ENCODE measurements around the gene DMBT1. TPM values are rescaled to one million over a fixed set of nuclear protein-coding genes. Genes with fewer than 3 reads are reported as not detected.
"Not testable (repeated sequence)": the region's sequence is repeated elsewhere in the genome, so short reads cannot be mapped to it uniquely, and the experiment has no call there.

Gene DMBT1
- total RNA-seq, 1 donor from 2014 or later, result not detected

DNA sequence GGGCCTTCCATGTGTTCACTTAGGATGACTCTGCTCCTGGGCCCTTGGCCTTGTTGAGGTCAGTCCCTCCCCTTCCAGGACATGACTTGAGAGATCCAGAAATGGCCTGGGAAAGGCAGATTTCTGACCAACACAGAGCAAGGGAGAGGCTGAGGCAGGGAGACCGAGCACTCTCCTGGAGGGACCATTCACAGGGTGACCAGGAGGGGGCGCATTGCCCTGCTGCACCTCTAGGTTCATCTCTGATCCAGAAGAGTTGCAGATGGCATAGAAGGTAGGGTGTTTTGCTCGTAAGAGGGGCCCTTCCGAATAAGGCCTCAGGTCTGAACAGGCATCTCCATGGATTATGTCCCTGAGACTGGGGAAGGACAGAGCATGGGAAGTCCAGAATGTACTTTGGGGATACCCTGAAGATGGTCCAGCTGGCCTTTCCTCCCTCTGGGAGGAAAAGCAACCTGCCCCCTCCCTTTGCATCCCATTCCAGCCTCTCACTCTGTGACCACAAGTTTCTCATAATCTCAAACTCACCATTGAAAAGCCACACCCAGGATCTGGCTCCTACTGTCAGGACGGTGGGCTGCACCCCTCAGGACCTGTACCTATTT, 6.6 kb downstream of the DMBT1 start:
- ATAC-seq (ENCODE audit: poor library complexity), result peak; percentile 50
- no peak for DNase-seq
- intact Hi-C loops (cut with DNase I), result loop anchor here (5.0 kb wide), 2 partner anchors 135 to 270 kb away; no protein-coding TSS in a partner anchor

DNA sequence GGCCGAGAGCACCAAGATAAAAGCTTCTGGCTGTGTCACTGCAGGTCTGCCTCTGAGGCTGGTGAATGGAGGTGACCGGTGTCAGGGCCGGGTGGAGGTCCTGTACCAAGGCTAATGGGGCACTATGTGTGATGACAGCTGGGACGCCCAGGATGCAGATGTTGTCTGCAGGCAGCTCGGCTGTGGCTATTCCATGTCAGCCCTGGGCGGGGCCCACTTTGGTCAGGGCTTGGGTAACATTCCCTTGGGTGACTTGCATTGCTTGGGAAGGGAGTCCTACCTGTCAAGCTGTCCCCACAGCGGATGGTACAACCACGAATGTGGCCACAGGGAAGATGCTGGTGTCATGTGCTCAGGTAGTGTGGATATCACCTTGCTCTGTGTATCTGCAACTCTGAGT, 8.0 kb downstream of the DMBT1 start:
- intact Hi-C loops (cut with DNase I), result loop anchor here (5.0 kb wide), 2 partner anchors 134 to 271 kb away; no protein-coding TSS in a partner anchor
- ATAC-seq (ENCODE audit: poor library complexity), result no peak

DNA sequence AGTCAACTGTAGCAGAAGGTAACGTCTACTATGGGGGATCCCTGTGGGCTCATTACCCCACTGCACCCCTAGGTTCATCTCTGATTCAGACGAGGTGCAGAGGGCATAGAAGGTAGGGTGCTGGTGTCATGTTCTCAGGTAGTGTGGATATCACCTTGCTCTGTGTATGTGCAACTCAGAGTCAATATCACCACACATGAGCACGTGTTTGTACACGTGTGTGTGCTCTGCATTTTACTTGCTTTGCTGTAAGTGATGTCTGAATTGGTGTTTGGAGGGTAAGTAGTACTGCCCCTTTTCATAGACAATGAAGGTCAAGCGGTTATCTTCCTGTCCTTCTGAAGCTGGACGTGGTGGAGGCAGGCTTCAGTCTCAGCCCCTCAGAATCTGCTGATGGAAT, 10.4 kb downstream of the DMBT1 start:
- ATAC-seq (ENCODE audit: poor library complexity), result no peak
- intact Hi-C loops (cut with DNase I), result no loop called here
- DNase-seq, result no peak

More for the DNA sequence above, 8.0 kb downstream of the DMBT1 start:
- no peak for DNase-seq

DNA sequence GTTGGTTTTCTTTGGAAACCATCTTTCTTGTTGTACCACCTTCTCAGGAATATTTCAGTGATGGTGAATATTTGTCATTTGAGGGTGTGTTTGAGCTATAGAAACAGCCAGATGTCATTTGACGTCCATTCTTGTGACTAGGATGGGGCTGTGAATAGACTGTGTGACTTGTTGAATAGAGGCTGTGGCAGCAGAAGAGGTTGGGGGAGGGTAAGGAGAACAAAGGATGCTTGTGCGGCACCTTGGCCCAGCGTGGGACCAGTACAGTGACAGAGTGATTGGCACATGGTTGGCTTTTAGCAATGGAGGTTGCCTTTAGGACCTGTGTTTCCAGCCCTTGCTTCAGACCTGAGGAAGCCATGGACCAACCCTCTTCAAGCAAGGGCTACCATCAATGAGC, 11.3 kb downstream of the DMBT1 start:
- intact Hi-C loops (cut with DNase I), result no loop called here
- DNase-seq (no peak), ATAC-seq (ENCODE audit: poor library complexity) (no peak)

DNA sequence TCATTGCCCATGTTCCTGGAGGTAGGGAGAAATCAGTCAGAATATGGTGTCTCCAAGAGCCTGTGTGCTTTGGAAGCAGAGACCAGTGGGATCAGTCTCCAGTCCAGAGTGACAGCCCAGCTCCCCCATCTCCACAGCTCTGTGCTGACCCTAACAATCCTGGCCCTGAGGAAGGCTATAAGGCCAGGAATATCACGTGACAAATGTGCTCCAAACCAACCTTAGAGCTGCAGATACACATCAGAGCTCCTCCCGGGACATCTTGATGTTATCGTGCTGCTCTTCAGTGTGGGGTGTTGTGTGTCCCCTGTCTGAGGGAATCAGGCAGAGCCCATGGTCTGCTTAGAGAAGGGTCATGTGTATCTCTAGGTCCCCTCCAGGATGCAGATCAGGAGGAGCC, 15.2 kb downstream of the DMBT1 start:
- no peak for DNase-seq
- ATAC-seq (ENCODE audit: poor library complexity), result no peak
- intact Hi-C loops (cut with DNase I), result no loop called here

DNA sequence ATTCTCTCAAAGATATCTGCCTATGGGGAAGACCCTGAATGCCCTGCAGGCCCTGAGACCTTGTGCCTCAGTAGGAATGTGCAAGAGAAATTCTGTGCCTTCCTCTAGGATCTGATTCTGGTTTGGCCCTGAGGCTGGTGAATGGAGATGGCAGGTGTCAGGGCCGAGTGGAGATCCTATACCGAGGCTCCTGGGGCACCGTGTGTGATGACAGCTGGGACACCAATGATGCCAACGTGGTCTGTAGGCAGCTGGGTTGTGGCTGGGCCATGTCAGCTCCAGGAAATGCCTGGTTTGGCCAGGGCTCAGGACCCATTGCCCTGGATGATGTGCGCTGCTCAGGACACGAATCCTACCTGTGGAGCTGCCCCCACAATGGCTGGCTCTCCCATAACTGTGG, 15.7 kb downstream of the DMBT1 start:
- ATAC-seq (ENCODE audit: poor library complexity) (no peak), DNase-seq (no peak)
- intact Hi-C loops (cut with DNase I), result no loop called here

DNA sequence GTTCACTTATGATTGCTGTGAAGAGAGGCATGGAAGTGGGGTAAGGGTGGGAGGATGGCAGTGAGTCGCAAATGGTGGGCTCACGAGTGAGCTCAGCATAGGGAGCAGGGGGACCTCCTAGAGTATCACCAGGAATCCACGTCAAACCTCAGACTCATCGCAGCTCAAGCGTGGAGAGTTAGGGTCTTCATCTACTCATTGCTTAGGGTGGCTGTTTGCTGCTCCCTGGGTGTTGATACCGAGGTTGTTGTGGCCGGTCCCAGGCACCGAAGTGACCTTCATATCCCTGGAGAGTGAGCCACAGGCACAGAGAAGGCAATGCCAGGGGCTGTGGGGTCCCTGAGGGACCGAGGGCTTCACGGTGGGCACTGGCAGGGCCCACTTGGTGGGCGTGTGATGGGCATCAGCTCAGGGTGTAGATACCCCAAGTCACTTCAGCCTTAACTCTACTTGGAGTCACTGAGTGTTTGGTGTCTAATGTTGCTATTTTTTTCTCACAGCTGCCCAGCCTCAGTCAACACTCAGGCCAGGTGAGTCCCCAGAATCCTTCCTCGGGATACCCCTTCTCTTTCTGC, 16.8 kb downstream of the DMBT1 start:
- intact Hi-C loops (cut with DNase I), result no loop called here
- ATAC-seq (ENCODE audit: poor library complexity) (no peak), DNase-seq (no peak)

DNA sequence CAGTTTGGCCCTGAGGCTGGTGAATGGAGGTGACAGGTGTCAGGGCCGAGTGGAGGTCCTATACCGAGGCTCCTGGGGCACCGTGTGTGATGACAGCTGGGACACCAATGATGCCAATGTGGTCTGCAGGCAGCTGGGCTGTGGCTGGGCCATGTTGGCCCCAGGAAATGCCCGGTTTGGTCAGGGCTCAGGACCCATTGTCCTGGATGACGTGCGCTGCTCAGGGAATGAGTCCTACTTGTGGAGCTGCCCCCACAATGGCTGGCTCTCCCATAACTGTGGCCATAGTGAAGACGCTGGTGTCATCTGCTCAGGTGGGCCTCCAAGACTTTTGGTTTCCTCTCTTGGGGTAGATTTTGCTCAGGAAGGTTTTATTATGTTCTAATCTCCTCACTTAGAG, 25.5 kb downstream of the DMBT1 start:
- DNase-seq; intact Hi-C loops (cut with DNase I); ATAC-seq (ENCODE audit: poor library complexity): not testable (repeated sequence)

DNA sequence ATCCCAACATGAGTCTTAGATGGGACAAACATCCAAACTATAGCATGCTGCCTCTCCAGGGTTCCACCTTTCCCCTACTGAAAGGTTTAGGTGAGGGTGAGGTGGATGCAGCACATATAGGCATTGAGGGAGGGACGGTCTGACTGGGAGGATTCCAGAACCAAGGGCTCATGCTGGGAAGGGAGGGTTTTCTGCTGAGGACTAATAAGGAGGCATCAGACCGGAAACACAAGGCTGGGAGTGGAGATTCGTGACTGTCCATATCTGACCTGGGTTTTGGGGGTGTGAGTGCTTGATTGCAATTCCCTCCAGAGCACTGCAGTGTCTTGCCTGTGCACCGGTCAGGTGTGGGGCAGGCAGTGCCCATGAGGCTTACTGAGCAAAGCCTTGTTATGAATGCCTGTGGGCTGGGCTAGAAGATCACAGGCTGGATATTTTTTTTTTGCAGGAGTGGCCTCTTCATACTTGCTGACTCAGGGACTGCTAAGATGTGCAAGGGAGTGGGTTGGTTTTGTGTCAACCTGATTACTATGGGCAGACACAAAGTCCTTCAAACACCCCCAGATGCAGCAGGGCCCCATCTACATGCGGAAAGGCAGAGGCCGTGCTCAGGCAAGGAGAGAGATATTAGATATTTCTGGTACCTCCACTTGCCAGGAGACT, 26.7 kb downstream of the DMBT1 start:
- ATAC-seq (ENCODE audit: poor library complexity) (no peak), DNase-seq (no peak)
- intact Hi-C loops (cut with DNase I), result no loop called here

DNA sequence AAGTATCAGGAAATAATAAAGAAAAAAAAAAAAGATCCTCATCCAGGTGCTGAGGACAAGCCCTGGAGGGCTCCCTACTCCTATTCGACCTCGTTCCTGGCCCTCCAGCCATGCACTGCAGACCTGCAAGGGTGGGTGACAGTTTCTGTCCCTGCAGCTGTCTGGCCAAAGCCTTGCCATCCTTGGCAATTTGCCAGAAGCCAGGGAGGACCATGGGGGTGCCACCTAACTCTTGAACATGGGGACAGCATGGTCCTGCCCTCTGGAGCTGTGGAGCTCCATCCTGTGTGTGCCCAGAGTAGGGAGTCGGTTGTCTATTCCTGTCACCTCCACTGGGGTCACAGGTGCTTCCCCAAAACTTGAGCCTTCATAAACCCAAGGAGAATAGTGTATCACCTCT, 27.8 kb downstream of the DMBT1 start:
- intact Hi-C loops (cut with DNase I), result no loop called here
- DNase-seq (no peak), ATAC-seq (ENCODE audit: poor library complexity) (no peak)

DNA sequence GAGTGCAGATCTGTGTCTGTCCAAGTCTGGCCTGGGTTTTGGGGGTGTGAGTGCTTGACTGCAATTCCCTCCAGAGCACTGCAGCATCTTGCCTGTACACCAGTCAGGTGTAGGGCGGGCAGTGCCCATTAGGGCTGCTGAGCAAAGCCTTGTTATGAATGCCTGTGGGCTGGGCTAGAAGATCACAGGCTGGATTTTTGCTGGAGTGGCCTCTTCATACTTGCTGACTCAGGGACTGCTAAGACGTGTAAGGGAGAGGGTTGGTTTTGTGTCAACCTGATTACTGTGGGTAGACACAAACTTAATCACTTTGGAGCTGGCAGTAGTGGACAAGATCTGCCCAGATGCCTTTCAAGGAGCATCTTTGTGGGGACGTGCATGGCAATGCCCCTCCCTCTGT, 29.6 kb downstream of the DMBT1 start:
- intact Hi-C loops (cut with DNase I), result no loop called here
- DNase-seq, result no peak
- no peak for ATAC-seq (ENCODE audit: poor library complexity)

DNA sequence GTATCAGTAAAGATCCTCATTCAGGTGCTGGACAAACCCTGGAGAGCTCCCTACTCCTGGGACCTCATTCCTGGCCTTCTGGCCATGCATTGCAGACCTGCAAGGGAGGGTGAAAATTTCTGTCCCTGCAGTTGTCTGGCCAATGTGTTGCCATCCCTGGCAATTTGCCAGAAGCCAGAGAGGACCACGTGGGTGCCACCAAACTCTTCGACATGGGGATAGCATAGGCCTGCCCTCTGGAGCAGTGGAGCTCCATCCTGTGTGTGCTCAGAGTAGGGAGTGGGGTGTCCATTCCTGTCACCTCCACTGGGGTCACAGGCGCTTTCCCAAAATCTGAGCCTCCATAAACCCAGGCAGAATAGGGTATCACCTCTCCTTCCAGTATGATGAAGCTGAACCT, 31.2 kb downstream of the DMBT1 start:
- no peak for DNase-seq
- intact Hi-C loops (cut with DNase I), result no loop called here
- no peak for ATAC-seq (ENCODE audit: poor library complexity)

DNA sequence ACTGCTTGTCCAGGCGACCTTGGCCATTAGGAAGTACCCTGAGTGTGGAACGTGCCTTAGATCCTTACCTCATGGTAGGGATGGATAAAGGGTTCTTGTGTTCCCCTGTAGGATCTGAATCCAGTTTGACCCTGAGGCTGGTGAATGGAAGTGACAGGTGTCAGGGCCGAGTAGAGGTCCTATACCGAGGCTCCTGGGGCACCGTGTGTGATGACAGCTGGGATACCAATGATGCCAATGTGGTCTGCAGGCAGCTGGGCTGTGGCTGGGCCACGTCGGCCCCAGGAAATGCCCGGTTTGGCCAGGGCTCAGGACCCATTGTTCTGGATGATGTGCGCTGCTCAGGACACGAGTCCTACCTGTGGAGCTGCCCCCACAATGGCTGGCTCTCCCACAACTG, 31.6 kb downstream of the DMBT1 start:
- DNase-seq (no peak), ATAC-seq (ENCODE audit: poor library complexity) (no peak)
- intact Hi-C loops (cut with DNase I), result no loop called here

DNA sequence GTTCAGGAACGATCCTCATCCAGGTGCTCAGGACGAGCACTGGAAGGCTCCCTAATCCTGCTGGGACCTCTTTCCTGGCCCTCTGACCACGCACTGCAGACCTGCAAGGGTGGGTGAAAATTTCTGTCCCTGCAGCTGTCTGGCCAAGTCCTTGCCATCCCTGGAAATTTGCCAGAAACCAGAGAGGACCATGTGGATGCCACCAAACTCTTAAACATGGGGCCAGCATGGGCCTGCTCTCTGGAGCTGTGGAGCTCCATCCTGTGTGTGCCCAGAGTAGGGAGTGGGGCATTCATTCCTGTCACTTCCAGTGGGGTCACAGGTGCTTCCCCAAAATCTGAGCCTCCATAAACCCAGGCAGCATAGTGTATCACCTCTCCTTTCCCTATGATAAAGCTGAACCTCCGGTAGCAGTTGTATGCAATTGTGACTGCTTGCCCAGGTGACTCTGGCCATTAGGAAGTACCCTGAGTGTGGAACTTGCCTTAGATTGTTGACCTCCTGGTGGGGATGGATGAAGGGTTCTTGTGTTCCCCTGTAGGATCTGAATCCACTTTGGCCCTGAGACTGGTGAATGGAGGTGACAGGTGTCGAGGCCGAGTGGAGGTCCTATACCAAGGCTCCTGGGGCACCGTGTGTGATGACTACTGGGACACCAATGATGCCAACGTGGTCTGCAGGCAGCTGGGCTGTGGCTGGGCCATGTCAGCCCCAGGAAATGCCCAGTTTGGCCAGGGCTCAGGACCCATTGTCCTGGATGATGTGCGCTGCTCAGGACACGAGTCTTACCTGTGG, 57.1 kb downstream of the DMBT1 start:
- intact Hi-C loops (cut with DNase I), result no loop called here
- DNase-seq (no peak), ATAC-seq (ENCODE audit: poor library complexity) (no peak)

DNA sequence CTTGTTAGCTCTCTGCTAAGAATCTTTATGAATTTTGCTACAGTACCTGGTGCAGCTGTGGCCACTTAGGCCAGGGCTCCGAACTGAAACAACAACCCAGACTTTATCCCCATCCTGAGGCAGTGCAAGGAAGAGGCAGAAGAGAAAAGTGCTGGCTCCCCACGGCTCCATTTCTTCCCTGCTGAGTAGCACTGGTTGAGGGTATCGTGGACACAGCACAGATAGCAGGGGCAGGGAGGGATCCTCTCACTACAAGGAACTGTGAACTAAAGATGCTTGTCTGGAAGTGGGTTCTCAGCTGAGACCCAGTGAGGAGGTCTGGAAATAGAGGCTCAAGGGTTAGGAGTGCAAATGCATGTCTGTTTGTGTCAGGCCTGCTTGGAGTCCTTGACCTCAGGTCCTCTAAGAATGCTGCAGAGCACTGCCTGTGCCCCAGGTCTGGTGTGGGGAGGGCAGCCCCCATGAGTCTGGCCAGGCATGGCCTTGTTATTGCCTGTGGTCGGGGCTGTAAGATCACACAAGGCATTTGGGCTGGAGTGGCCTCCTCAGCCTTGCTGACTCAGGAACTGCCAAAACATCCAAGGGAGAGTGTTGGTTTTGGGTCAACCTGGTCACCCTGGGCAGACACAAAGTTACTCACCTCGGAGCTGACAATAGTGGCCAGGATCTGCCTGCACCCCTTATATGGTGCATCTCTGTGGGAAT, 58.1 kb downstream of the DMBT1 start:
- intact Hi-C loops (cut with DNase I), result no loop called here
- no peak for ATAC-seq (ENCODE audit: poor library complexity)
- DNase-seq, result no peak

DNA sequence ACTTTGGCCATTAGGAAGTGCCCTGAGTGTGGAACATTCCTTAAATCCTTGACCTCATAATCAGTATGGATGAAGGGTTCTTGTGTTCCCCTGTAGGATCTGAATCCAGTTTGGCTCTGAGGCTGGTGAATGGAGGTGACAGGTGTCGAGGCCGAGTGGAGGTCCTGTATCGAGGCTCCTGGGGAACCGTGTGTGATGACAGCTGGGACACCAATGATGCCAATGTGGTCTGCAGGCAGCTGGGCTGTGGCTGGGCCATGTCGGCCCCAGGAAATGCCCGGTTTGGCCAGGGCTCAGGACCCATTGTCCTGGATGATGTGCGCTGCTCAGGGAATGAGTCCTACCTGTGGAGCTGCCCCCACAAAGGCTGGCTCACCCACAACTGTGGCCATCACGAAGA, 60.4 kb downstream of the DMBT1 start:
- ATAC-seq (ENCODE audit: poor library complexity); DNase-seq; intact Hi-C loops (cut with DNase I): not testable (repeated sequence)

DNA sequence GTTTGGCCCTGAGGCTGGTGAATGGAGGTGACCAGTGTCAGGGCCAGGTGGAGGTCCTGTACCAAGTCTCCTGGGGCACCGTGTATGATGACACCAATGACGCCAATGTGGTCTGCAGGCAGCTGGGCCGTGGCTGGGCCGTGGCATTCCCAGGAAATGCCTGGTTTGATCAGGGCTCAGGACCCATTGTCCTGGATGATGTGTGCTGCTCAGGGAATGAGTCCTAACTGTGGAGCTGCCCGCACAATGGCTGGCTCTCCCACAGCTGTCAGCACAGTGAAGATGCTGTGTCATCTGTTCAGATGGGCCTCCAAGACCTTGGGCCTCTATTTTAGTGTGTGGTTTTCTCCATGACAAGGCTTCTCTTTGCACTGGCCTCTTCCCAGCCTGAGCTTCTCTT, 64.0 kb downstream of the DMBT1 start:
- no peak for ATAC-seq (ENCODE audit: poor library complexity)
- intact Hi-C loops (cut with DNase I), result no loop called here

DNA sequence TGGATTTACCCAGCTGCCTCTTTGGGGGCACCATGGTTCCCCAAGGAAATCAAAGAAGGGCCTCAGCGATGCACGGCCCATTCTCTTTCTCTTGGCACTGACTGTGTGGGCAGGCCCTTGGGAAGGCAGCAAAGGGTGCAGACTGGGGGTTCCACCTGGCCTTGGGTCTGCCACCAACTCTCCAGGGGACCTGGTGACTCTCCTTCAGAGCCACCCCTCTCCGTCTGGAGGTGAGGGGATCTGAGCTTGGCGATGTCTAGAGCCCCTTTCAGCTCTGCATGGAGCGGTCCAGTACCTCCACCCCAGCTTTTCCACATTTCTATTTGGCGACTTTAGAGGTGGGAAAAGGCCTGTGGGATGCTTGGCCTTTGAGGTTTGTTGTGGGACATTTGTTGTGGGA, 70.0 kb downstream of the DMBT1 start:
- ATAC-seq (ENCODE audit: poor library complexity) (no peak), DNase-seq (no peak)
- intact Hi-C loops (cut with DNase I), result no loop called here

More for the DNA sequence above, 64.0 kb downstream of the DMBT1 start:
- DNase-seq, result no peak

DNA sequence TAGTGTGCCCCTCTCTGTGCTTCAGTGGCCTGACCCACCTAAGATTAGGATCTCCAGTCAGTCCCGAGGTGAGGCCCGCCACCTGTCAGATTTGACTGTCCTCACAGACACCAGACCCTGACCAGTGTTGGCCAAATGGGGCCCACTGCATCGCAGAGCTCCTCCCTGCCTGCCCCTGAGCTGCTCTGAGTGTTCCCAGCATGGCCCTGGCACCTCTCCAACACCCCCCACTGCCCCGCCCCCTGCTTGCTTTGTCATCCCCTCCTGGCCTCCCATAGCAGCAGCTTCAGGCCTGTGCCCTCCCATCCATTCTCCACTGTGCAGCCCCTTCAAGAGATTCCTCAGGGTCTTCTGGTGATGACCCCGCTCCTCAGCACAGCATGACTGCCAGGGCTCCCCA, 71.5 kb downstream of the DMBT1 start:
- intact Hi-C loops (cut with DNase I), result no loop called here
- peak; percentile 28 for ATAC-seq (ENCODE audit: poor library complexity)

More for the DNA sequence above, 71.5 kb downstream of the DMBT1 start:
- no peak for DNase-seq
